Stimulated activated naive CD4-positive, alpha-beta T cell treated with Interleukin-2 at 50 U/mL for 16 hours (primary cell): ENCODE results near the gene HNRNPH2.

Experiments
- DNase-seq: peaks from one replicate; lab custom pipeline; 2025; lab: John Stamatoyannopoulos, UW

Gene HNRNPH2, protein sequence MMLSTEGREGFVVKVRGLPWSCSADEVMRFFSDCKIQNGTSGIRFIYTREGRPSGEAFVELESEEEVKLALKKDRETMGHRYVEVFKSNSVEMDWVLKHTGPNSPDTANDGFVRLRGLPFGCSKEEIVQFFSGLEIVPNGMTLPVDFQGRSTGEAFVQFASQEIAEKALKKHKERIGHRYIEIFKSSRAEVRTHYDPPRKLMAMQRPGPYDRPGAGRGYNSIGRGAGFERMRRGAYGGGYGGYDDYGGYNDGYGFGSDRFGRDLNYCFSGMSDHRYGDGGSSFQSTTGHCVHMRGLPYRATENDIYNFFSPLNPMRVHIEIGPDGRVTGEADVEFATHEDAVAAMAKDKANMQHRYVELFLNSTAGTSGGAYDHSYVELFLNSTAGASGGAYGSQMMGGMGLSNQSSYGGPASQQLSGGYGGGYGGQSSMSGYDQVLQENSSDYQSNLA

DNA sequence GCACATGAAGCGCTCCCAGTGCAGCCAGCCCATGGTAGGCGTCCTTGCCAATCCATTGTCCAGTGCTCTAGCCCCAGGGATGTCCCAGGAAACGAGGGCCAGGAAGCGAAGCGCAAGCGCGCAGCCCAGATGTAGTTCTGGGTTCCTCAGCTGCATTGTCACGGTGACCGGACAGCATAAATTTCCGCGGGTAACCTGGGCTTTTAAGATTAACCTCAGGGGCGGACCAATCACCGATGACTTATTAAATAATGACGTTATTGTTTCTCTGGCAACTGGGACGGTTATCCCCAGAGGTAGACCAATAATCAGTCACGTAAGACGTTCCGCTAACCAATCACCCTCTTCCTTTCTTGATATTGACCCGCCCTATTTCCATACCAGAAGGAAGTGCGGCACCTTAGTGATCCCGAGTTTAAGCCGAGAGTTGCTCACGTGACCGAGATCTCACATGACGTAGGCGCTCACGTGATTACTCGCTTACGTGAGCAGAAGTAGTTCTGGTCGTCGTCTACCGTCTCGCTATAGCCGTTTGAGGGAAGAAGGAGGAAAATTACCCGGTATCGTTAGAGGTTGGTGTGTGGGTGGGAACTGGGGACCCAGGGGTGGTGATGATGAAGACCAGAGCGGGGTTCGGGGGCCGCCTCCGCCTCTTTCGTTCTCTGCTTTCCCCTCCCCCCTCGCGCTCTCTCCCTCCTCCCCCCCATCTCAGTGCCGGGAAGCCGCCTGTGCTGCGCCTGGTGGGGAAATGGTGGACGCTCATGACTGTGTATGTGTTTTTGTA lies at the start of gene HNRNPH2, which contains the start of gene GLA:
Gene HNRNPH2 (plus strand): TSS at position 475 of the 784 bp plus-strand sequence. CDS start 3,767 bp downstream, outside the sequence.
Gene GLA (minus strand): TSS at position 178 of the 784 bp plus-strand sequence. CDS start 22 bp downstream, at position 156.
- peak; percentile 90 for DNase-seq

DNA sequence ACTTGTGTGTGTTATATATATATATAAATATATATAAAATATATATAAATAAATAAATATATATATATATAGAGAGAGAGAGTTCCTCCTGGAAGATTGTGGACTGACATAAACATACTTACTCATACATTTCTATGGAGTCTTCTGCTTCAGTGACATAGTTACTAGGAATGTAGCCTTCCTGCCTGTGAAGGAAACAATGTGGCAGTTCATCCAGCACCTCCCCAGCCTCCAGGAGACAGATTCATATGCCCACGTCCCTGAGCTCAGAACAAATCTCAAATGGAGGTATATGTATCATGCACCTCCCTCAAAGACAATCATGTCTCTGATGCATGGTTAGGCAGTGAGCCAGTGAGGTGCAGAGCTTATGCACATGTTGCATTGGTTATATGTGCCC lies 48.1 kb upstream of the HNRNPH2 start:
- no peak for DNase-seq

DNA sequence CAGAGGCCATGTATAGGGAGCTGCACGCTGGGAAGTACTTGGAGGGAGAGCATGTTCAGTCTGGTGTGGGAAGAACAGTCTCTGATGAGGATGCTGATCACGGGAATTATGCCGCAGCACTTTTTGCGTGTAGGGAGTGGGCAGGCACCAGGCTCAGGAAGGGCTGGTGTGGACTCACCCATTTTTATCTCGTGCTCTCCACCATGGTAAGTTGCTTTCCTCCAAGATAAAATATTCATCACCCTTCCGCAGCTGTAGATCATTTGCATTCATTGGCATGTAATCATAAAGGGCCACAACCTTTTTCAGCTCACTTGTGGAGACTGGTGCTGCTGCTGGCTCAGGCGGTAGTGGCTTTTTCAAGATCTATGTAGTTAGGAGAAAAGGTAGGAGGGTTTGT lies 47.6 kb upstream of the HNRNPH2 start:
- DNase-seq: no peak

DNA sequence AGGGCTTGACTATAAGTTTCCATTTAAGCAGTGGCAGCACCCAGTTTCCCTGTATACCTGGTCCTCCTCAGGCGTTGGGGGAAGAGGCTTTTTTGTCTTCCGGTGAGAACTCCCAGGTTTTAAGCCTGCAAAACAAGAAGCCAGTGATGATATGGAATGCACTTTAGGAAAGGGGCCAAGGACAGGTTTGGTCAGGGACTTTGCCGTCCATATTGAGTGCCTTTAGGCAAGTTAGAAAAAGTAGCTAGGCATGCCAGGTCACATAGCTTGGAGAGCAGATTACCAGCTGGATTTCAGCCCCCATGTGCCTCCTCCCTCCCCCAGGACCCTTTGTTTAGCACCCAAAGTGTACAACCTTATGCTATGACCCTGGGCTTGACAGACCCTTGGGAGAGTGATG lies 45.9 kb upstream of the HNRNPH2 start:
- no peak for DNase-seq

DNA sequence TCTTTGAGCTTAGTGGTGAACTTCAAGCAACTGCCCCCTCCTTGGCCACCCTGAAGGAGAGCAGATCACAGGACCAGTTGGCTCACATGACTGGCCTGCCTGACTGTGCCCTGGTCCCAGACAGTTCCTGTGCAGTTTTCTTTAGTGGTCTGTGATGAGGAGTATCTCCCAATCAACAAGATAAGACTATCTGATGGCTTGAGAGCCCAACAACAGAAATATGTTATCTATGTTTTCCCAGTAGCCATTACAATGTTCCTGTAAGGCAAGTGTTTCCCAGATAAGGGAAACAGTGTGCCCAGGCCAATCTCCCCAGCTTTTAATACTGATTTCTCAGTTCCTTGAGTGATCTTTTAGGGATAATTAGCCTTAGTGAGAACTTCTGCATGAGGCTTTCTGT lies 45.3 kb upstream of the HNRNPH2 start:
- DNase-seq: no peak

DNA sequence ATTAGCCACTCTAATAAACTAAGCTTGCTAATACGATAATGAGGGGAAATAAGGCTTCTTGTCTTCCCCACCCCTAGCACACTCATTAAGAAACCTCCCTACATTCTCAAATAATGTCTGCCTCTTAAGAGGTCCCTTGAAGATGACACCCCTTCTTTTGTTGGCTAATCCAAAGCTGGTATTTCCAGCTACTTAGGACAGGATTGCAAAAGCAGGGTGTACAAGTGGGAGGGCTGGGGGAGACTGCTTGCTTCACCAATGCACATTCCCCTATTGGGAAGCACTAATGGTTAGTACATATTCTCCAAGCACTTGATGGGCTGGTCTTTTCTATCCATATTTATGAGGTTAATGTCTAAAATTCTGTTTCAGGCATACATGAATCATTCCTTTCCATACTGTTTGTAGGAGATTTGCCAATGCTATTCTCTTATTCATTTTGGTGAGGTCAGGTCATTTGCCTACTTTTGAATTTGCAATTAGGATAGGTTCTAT lies 42.7 kb upstream of the HNRNPH2 start:
- no peak for DNase-seq

DNA sequence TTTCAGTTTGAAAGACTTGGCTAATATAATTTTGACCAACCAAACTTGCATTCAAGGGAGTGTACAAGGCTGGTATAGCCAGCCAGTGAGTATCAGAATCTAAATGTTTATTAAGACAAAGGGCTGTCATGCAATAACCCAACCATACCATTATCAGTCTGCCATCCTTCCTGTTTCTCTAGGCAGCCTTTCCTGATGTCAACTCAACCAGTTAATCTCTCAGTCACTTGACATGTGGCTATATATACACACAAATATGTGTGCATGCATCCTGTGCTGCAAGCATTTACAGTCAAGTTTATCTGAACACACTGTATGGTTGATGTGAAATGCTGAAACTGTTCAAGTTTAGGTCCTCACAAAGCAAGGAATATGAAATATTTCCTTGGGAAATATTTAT lies 39.2 kb upstream of the HNRNPH2 start:
- DNase-seq: no peak

DNA sequence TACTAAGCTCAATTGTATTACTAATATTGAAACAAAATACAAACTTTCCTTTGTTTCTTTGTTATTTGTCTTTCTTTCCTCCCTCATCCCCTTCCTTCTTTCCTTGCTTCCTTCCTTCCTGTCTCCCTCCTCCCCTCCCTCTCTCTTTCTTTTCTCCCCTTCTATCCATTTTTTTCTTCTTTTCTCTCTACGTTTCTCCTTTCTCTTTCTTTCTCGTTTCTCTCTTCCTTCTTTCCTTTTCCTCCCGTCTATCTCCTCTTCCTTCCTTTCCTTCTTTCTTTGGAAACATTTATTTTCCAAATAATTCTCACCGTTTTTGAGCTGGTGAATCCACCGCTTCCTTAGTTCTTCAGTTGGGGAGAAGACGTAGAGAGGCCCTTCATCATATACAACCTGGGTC lies 38.3 kb upstream of the HNRNPH2 start:
- DNase-seq: no peak

DNA sequence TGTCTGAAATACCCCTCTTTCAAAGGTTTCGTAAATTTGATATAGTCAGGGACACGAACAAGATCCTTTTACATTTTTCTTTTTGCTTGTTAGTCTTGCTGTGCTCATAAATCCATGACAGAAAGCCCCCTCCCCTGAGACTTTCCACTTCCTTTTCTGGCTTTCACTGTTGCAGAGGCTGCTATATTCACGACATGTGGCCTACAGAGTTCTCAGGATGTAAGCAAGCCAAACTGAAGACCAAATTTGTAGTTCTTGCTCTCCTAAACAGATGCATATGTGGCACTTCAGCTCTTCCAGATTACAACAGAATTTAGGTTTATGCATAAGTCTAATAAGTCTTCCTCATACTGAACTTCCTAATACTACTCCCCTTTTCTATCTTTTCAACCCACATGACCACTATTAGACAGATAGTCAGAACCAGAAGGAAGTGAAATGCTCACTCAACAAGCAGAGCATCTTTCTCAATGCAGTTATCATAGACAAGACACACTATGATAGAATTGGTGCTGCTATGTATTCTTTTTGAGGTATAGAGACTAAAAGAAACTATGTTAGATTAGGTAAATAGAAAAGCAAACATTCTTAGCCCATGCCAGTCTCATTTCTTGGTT lies 37.0 kb upstream of the HNRNPH2 start:
- DNase-seq: no peak

DNA sequence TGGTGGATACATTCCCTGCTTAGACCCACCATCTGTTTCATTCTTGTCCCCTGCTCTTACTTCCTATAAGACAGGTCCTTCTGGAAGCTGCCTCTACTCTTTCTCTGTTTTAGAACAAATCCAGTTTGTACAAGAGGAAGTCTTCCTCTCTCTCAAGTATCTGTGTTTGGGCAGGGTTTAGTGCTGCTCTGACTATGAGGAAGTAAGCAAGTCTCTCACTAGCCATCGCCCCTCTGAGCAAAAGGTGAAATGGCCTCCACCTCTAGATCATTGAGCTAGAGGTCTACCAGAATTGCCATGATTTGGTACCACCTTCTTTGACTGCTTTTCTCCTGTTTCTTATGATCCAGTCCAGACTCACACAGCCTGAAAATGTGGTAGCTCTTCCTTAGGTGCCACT lies 30.5 kb upstream of the HNRNPH2 start:
- DNase-seq: no peak

DNA sequence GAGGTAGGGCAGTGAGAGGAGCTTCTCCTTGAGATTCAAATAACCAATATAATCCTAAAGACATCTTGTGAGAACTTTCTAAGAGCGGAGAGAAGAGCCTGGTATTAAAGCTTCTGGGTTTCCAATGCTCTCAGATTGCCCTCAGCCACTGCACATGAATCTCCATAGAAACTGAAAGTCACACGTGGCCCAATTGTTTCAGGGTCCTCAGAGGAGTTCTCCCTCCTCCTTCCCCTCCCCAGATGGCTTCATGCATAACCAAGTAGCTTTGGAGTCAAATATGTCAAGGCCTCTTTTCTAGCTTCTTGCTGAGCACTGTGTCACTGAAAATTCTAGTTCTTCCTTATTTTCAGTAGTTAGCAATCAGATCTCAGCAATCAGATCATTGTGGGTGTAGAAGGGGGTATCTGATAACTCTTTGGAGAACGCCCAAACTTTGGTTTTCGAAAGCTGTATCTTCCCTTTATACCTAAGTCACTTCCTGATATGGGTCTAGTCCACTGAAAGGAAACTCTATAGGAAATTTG lies 24.3 kb upstream of the HNRNPH2 start:
- DNase-seq: no peak

DNA sequence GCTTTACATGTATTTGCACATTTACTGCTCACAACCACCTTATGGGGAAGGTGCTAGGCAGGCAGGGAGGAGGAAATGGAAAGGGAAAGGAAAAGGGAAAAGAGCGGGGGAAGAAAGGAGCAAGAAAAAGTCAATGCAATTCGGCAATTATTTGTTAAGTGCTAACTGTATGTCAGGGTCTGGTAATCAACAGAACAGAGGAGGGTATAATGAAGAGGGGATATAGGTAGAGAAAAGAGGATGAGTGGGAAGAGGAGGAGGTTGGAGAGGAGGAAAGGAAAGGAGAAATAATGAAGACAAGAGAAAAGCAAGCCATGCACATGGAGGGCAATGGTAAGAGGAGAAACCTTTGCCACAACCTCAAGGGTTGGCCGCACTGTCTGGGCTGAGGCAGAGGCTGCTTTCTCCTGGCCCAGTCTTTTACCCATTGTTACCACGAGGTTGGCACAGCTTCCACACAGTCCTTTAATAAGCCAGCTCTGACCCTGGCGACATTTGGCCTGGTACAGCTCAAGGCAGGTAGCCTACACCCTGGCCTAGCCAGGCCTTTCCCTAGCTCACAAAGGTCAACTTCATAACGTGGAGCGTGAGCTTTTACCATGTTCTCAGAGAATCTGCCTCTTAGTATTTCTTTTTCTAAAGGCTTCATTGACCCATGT lies 22.9 kb upstream of the HNRNPH2 start:
- no peak for DNase-seq

DNA sequence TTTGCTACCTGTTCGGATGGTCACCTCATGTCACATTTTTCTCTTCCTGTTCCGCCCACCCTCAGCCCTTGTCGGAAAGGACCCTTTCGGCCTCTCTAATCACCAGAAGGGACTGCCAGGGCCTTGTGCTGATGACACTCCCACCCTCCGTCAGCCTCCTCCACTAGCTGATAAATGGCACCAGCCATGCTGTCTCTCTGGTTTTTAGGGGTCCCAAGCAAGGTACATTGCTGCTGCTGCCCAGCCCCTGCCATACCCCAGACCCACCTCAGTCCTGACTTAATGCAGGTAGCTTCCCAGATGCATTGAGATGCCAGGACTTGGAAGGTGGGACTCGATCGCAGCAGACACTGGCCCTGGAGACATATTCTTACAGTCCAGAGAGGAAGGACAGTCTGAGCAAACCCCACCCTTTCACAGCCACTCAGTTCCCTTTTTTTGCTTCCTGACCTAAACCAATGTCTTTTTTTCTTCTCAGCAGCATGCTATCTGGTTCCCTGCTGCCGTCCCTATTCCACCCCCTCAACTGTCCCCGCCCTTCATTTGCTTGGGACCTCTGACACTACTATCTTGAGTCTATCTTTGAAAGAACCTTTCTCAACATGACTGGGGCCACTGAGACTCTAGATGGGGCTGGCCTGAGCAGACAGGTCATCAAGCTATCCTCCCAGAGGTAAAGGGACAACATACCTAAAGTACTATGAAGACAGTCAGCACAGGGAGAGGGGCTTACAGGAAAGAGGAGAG lies 22.1 kb upstream of the HNRNPH2 start, which contains the start of gene BTK:
Gene BTK (minus strand): TSS at position 397 of the 747 bp plus-strand sequence. CDS start 10,907 bp downstream, outside the sequence.
- no peak for DNase-seq

DNA sequence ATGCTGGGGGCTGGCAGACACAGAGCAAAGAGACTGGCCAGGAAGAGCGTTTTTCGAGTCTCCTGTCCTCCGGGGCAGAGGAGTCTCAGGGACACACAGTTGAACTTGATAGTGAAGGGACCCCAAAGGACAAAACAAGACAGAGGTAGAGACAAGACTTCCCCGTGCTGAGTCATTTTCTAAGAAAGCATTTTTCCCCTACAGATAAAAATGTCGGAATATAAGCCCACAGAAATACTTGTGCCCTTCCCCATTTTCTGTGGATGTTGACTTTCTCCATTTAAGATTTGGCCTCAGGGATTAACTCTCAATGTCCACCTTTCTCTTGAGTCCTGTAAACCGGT lies 21.5 kb upstream of the HNRNPH2 start:
- DNase-seq: no peak

DNA sequence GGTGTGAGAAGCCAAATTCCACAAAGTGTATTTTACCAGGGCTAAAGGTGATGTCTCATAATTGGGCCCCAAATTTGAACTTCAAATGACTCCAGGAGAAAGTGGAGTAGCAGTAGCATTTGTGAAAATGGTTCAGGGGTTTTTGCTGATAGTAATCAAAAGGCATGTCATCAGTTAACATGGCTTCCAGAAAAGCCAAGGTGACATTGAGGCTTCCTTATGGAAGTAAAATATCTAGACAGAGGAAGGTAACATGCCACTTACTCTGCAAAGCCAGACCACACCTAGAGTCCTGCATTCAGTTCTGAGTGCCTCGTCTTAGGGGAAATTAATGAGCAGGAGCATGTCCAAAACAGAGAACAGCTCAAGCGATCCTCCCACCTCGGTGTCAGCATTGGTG lies 19.4 kb upstream of the HNRNPH2 start:
- no peak for DNase-seq

DNA sequence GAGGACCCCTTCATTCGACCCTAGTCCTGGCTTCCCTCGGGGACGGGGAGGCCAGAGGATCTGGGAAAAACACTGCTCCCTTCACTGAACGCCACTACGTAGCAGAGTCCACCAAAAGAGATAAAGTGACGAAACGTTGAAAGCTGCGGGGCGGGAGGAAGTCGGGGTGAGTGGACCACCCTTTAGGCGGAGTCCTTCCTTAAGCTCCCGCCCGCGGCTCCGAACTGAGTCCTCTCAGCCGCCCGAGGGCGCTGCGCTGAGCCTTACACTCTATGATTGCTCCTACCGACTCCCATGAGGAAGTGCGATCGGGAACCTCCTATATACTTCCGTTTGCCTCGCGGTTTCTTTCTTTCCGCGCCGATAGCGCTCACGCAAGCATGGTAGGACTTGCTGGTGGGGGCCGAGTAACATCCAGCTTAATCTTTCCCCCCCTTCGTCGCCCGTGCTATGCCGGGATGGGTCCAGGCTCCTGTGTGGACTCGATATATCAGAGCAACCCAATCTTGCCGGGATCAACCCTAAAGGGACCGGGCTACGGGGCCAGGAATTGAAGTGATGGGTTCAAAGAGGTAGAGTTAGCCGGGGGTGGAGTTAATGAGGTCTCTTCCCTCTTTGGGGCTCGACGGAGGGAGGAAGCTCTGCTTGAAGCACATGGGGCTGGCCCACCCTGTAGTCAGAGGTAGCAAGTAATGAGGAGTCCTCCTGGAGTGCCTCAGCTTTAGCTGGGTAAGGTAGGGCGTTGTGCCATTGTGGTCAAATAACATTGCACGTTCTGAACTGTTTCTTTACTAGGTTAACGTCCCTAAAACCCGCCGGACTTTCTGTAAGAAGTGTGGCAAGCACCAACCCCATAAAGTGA lies 17.1 kb upstream of the HNRNPH2 start, which contains the start of gene RPL36A:
Gene RPL36A (plus strand): TSS at position 348 of the 862 bp plus-strand sequence. CDS start 33 bp downstream, at position 381.
- DNase-seq: peak; percentile 79

DNA sequence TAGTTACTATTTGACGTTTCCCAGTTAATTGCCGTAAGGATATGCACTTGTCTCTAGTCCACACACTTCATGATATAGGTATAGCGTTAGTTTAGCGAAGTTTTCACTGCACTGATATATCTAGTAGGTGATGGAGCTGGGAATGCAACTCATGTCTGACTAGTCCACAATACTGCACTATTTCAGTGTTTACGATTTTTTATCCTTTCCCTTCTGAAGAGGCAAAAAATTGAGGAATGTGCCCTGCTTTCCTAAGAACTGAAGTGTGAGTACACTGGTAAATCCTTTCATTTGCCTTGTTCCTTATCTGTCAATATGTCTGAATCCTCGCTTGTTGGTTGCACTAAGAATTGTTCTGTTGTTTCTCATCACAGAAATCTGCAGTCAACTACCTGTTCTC lies 16.2 kb upstream of the HNRNPH2 start:
- no peak for DNase-seq

DNA sequence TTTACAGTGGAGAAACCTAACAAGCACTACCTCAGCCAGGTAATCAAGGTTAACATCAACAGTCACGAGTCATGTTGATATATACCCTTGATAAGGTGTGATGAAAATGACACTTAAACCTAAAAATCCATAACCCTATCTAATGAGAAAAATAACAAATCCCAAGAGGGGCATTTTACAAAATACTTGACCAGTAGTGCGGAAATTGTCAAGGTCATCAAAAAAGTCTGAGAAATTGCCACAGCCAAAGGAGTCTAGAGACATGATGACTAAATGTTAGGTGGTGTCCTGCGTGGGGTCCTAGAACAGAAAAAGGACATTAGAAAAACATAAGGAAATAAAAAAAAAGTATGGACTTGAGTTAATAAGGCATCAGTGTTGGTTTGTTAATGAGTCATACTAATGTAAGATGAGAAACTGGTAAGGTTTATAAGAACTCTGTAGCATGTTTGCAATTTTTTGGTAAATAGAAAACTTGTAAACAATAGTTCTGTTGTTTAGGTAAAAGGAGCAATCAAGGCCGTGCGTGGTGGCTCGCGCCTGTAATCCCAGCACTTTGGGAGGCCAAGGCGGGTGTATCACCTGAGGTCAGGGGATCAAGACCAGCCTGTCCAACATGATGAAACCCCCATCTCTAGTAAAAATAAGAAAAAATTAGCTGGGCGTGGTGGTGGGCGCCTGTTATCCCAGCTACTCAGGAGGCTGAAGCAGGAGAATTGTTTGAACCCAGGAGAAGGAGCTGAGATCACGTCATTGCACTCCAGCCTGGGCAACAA lies 14.3 kb upstream of the HNRNPH2 start:
- DNase-seq: no peak

DNA sequence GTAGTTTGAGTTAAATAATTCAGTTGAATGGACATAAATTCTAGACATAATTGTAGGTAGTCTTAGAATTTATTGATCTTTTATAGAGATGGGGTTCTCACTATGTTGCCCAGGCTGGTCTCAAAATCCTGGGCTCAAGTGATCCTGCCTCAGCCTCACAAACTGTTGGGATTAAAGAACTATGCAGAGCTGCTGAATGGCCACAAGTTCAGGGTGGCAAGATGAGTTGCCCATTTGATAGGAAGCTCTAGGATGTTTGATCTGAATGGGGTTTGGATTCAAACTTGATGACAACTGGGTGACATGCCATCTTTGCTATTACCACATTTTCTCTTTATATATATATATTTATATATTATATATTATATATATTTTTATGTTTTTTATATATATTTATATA lies 13.7 kb upstream of the HNRNPH2 start:
- no peak for DNase-seq
